ENCODE measurements around the gene EFCAB10. TPM values are rescaled to one million over a fixed set of nuclear protein-coding genes. Genes with fewer than 3 reads are reported as not detected.

EFCAB10 gene
- total RNA-seq, 1 experiment from 2014 or later, result not detected

- intact Hi-C loops (cut with micrococcal nuclease; ENCODE audit: unreplicated experiment), result no loop called here
- Histone ChIP-seq H3K4me1 (replicated peaks; ENCODE audit: insufficient read depth) (no peaks in the 10 kb centered on the region), H3F3A (ENCODE audit: insufficient read depth, low read depth) (no peaks in the 10 kb centered on the region), H3K4me3 (no peak overlapping the region), H4K20me1 (ENCODE audit: insufficient read depth) (no peaks in the 10 kb centered on the region), H3K9me2 (ENCODE audit: insufficient read depth) (no peaks in the 10 kb centered on the region), H3K79me2 (ENCODE audit: low read depth) (no peaks in the 10 kb centered on the region), H3K27me3 (ENCODE audit: insufficient read depth, low read depth) (no peaks in the 10 kb centered on the region), H3K36me3 (ENCODE audit: low read depth) (no peaks in the 10 kb centered on the region), H3K9me3 (ENCODE audit: insufficient read depth, low read depth) (no peaks in the 10 kb centered on the region), H3K4me2 (no peak overlapping the region), H2AFZ (no peak overlapping the region), H3K27ac (no peak overlapping the region)
- no peak for DNase-seq
- POLR2A ChIA-PET (ENCODE audit: unreplicated experiment), result interaction anchor here (0.6 kb wide), 1 partner anchor 36 kb away, joined by 7 read pairs; no protein-coding TSS in a partner anchor
- CTCF ChIA-PET, result no interaction called here
- no TSS peak for BruUV-seq (replicated peaks)
- TF ChIP-seq CTCF (conservative IDR thresholded peaks at IDR 0.05), result no peak
- TF ChIP-seq EZH2 (IDR thresholded peaks at IDR 0.05; ENCODE audit: low read depth), result no peak
Measured at GRCh38 chr7:105612806-105613205, 31.5 kb upstream of the EFCAB10 start.

DNA sequence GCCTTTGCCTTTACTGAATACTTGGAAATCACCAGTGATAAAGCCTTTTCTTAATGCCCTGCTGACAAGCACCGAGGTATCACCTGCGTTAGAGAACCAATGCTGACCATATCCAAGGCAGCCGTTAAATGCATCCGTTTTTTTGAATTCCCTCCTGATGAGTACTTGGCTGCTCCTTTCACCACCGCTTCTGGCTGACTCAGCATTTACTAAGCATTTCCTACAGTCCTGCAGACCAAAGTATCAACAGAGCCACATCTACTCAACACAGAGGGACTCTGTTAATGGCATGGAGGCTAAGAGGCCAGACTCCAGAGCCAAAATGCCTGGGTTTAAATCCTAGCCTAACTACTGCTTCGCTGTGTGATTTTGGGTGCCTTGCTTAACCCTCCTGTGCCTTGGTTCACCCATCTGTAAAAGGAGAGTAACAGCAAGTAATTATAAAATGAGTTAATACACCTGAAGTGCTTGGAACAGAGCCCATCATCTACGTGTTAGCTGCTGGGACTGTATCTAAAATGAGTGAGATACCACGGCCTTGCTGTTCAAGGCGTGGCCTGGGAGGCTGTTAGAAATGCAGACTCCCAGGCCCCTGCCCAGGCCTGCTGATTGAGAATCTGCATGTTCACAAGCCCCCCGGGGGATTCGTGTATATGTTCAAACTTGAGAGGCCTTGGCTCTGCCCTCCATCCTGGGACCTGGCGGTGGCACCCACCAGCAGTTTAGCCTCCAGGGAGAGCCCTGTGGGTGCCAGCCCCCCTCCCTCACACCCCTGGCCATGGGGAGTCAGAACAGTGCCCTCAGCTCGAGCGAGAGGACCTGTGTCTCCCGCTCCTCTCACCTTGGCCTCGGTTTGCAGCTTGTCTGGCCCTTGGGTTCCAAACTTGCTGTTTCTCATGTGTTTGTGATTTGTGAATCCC, 30.8 kb upstream of the EFCAB10 start:
- intact Hi-C loops (cut with micrococcal nuclease; ENCODE audit: unreplicated experiment), result no loop called here
- Histone ChIP-seq H3K36me3 (ENCODE audit: low read depth) (no peaks in the 10 kb centered on the region), H3K9me2 (ENCODE audit: insufficient read depth) (no peaks in the 10 kb centered on the region), H4K20me1 (ENCODE audit: insufficient read depth) (no peaks in the 10 kb centered on the region), H2AFZ (no peak overlapping the region), H3F3A (ENCODE audit: insufficient read depth, low read depth) (no peaks in the 10 kb centered on the region), H3K9me3 (ENCODE audit: insufficient read depth, low read depth) (no peaks in the 10 kb centered on the region), H3K4me2 (no peak overlapping the region), H3K4me3 (no peak overlapping the region), H3K4me1 (replicated peaks; ENCODE audit: insufficient read depth) (no peaks in the 10 kb centered on the region), H3K79me2 (ENCODE audit: low read depth) (no peaks in the 10 kb centered on the region), H3K27me3 (ENCODE audit: insufficient read depth, low read depth) (no peaks in the 10 kb centered on the region), H3K27ac (no peak overlapping the region)
- POLR2A ChIA-PET (ENCODE audit: unreplicated experiment), result interaction anchor here (0.6 kb wide), 1 partner anchor 36 kb away, joined by 7 read pairs; no protein-coding TSS in a partner anchor
- no peak for TF ChIP-seq EZH2 (IDR thresholded peaks at IDR 0.05; ENCODE audit: low read depth)
- TF ChIP-seq CTCF (conservative IDR thresholded peaks at IDR 0.05), result no peak
- CTCF ChIA-PET, result no interaction called here
- no TSS peak for BruUV-seq (replicated peaks)
- DNase-seq, result no peak

GRCh38 chr7:105610165-105610930, 29.1 kb upstream of the EFCAB10 start:
- no peaks in the 10 kb centered on the region for H3K9me3 ChIP-seq (ENCODE audit: insufficient read depth, low read depth)
- no peaks in the 10 kb centered on the region for H3K27me3 ChIP-seq (ENCODE audit: insufficient read depth, low read depth)
- no peaks in the 10 kb centered on the region for H3K4me1 ChIP-seq (replicated peaks; ENCODE audit: insufficient read depth)
- H3K36me3 ChIP-seq (ENCODE audit: low read depth), result no peaks in the 10 kb centered on the region
- H4K20me1 ChIP-seq (ENCODE audit: insufficient read depth), result no peaks in the 10 kb centered on the region
- no peak overlapping the region for H2AFZ ChIP-seq
- no peak overlapping the region for H3K4me3 ChIP-seq
- TF ChIP-seq EZH2 (IDR thresholded peaks at IDR 0.05; ENCODE audit: low read depth) (no peak), CTCF (conservative IDR thresholded peaks at IDR 0.05) (no peak)
- CTCF ChIA-PET, result interaction anchor here (0.6 kb wide), 1 partner anchor 124 kb away, joined by 3 read pairs; no protein-coding TSS in a partner anchor
- intact Hi-C loops (cut with micrococcal nuclease; ENCODE audit: unreplicated experiment), result no loop called here
- H3K27ac ChIP-seq, result no peak overlapping the region
- POLR2A ChIA-PET (ENCODE audit: unreplicated experiment), result no interaction called here
- BruUV-seq (replicated peaks), result no TSS peak
- H3K79me2 ChIP-seq (ENCODE audit: low read depth), result no peaks in the 10 kb centered on the region
- no peaks in the 10 kb centered on the region for H3K9me2 ChIP-seq (ENCODE audit: insufficient read depth)
- no peak for DNase-seq
- no peak overlapping the region for H3K4me2 ChIP-seq
- no peaks in the 10 kb centered on the region for H3F3A ChIP-seq (ENCODE audit: insufficient read depth, low read depth)

Data from PC-9 (cell line).